Breast epithelium (tissue), 4 donors: Measurements from ENCODE around the gene UPK2. TPM values are rescaled to one million over a fixed set of nuclear protein-coding genes. Genes with fewer than 3 reads are reported as not detected.

Experiments used
- DNase-seq, 2 donors: peaks; one replicate each; pipeline ENCODE4 v3.0.0-alpha.2; 2019; ENCODE audit warnings: low spot score in 2 of 2
- H3K27ac ChIP-seq, 2 donors: fragments of 200-600 bp; sonication (generic) in 1 of 2; one replicate each; pipeline ENCODE4 v1.5.1; 2016 to 2019; ENCODE audit warnings: mild to moderate bottlenecking in 1 of 2
- H3K27me3 ChIP-seq, 2 donors: fragments of 200-600 bp; sonication (generic) in 1 of 2; one replicate each; pipeline versions ENCODE4 v1.5.1 to v1.6.0; 2017 to 2019; ENCODE audit warnings: control low read depth in 1 of 2, mild to moderate bottlenecking in 1 of 2
- H3K36me3 ChIP-seq: fragments of 200-600 bp; one replicate; pipeline ENCODE4 v1.5.1; 2019
- H3K4me1 ChIP-seq, 2 donors: fragments of 200-600 bp; sonication (generic); one replicate each; pipeline ENCODE4 v1.5.1; 2016 to 2019; ENCODE audit warnings: control low read depth in 1 of 2
- H3K4me3 ChIP-seq, 3 donors: fragments of 200-600 bp; sonication (generic); 1 replicate in 2 of 3; 2 replicates in 1 of 3; pipeline ENCODE4 v1.5.1; 2016 to 2019; ENCODE audit warnings: mild to moderate bottlenecking in 3 of 3, moderate library complexity in 2 of 3
- H3K9me3 ChIP-seq, 2 donors: fragments of 200-600 bp; sonication (generic) in 1 of 2; one replicate each; pipeline ENCODE4 v1.5.1; 2016 to 2019; ENCODE audit warnings: control low read depth in 1 of 2
- CTCF ChIP-seq, 3 donors: fragments of 450-650 bp; IDR thresholded peaks; one replicate each; pipeline ENCODE4 v1.5.1; 2016 to 2017; ENCODE audit warnings: antibody characterized with exemption in 3 of 3, mild to moderate bottlenecking in 3 of 3, moderate library complexity in 3 of 3
- POLR2A ChIP-seq: fragments of 450-650 bp; IDR thresholded peaks from one replicate; pipeline ENCODE4 v1.6.1; 2016; ENCODE audit warnings: antibody characterized with exemption, mild to moderate bottlenecking, moderate library complexity
- POLR2AphosphoS5 ChIP-seq, 3 donors: sonication (generic); formaldehyde crosslinking; IDR thresholded peaks; one replicate each; pipeline ENCODE4 v1.6.1; 2017; ENCODE audit warnings: antibody characterized with exemption in 3 of 3
- intact Hi-C: fragments of 100-400 bp; cut with DNase I; formaldehyde crosslinking; loops from one replicate; pipeline ENCODE4 v1.15.1; 2023; ENCODE audit warnings: low total_unique reads
- total RNA-seq, 3 donors: library from RNA; depleted of rRNA; stranded (reverse); fragments of >200 nt; gene quantifications; one replicate each; pipeline ENCODE4 v1.1.0, GENCODE V29; 2016

UPK2 gene
- total RNA-seq, 3 donors from 2014 or later, result not detected

DNA sequence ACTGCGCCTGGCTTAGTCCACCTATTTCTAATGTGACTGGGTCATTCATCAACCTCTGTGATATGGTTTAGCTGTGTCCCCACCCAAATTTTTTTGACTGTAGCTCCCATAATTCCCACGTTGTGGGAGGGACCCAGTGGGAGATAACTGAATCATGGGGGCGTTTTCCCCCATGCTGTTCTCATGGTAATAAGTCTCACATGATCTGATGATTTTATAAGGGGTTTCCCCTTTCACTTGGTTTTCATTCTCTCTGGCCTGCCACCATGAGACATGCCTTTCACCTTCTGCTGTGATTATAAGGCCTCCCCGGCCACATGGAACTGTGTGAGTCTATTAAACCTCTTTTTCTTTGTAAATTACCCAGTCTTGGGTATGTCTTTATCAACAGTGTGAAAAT lies 50.6 kb downstream of the UPK2 start:
- intact Hi-C loops, result no loop called here
- H3K9me3 ChIP-seq, result no peaks in the 10 kb centered on the region
- H3K27me3 ChIP-seq, result no peaks in the 10 kb centered on the region
- H3K27ac ChIP-seq, result no peak overlapping the region
- no peaks in the 10 kb centered on the region for H3K4me1 ChIP-seq
- no peaks in the 10 kb centered on the region for H3K36me3 ChIP-seq
- no peak overlapping the region for H3K4me3 ChIP-seq
- TF ChIP-seq POLR2AphosphoS5 (IDR thresholded peaks at IDR 0.05), result no peak
- no peak for TF ChIP-seq CTCF (IDR thresholded peaks at IDR 0.05)
- no peak for TF ChIP-seq POLR2A
- DNase-seq, result no peak

Other genes with a start within 250 kb of the UPK2 start
- 100 to 1,000 TPM in 2 of 3 donors, 10 to 100 TPM in 1; 82.6 to 136 (median 125) TPM for gene DDX6, start 165.1 kb upstream of the UPK2 start, total RNA-seq
- gene CXCR5, start 72.4 kb upstream of the UPK2 start, total RNA-seq, result not detected
- gene BCL9L, start 30.4 kb upstream of the UPK2 start, total RNA-seq, result 10 to 100 TPM; 13.2 to 15.4 (median 13.3) TPM
- gene FOXR1, start 15.5 kb downstream of the UPK2 start, total RNA-seq, result not detected
- 10 to 100 TPM; 42.9 to 75.4 (median 71.1) TPM for gene CENATAC, start 41.8 kb downstream of the UPK2 start, total RNA-seq
- gene RPS25, start 62.0 kb downstream of the UPK2 start, total RNA-seq, result 1,000 to 10,000 TPM; 1,984 to 3,403 (median 2,926) TPM
- 10 to 100 TPM; 52.6 to 63.7 (median 60.0) TPM for gene TRAPPC4, start 62.5 kb downstream of the UPK2 start, total RNA-seq
- 10 to 100 TPM; 21.8 to 25.9 (median 25.3) TPM for gene SLC37A4, start 74.6 kb downstream of the UPK2 start, total RNA-seq
- gene HYOU1, start 100.9 kb downstream of the UPK2 start, total RNA-seq, result 10 to 100 TPM; 37.0 to 73.7 (median 57.5) TPM
- gene VPS11, start 111.5 kb downstream of the UPK2 start, total RNA-seq, result 10 to 100 TPM; 38.0 to 53.9 (median 46.6) TPM
- 10 to 100 TPM in 1 of 3 donors, 1 to 10 TPM in 2; 5.6 to 21.6 (median 8.9) TPM for gene HMBS, start 128.6 kb downstream of the UPK2 start, total RNA-seq
- gene DPAGT1, start 145.6 kb downstream of the UPK2 start, total RNA-seq, result 10 to 100 TPM; 18.4 to 32.5 (median 27.2) TPM
- 1 to 10 TPM; 5.1 to 6.9 (median 6.3) TPM for gene C2CD2L, start 151.0 kb downstream of the UPK2 start, total RNA-seq
- gene HINFP, start 165.3 kb downstream of the UPK2 start, total RNA-seq, result 10 to 100 TPM; 17.9 to 29.6 (median 29.2) TPM
- under 1 TPM in 1 of 3 donors, not detected in 2; 0.16 TPM for gene ABCG4, start 192.8 kb downstream of the UPK2 start, total RNA-seq
- 10 to 100 TPM; 11.5 to 16.1 (median 13.3) TPM for gene NLRX1, start 212.4 kb downstream of the UPK2 start, total RNA-seq
- 1 to 10 TPM in 2 of 3 donors, under 1 TPM in 1; 0.32 to 2.6 (median 1.2) TPM for gene NHERF4, start 229.2 kb downstream of the UPK2 start, total RNA-seq